A673 (cell line): Measurements from ENCODE around the gene TAC3. TPM values are rescaled to one million over a fixed set of nuclear protein-coding genes. Genes with fewer than 3 reads are reported as not detected.
"Not testable (repeated sequence)": the region's sequence is repeated elsewhere in the genome, so short reads cannot be mapped to it uniquely, and the experiment has no call there.

Source experiments
- BruUV-seq: library from RNA; stranded (reverse); fragments of 400-500 nt; replicated peaks from 2 replicates; lab custom pipeline; 2021; lab: Mats Ljungman, UMichigan
- CTCF ChIA-PET: fragments of 300-600 bp; sonication (Branson Sonifier 250); formaldehyde crosslinking; loops from one replicate; lab custom pipeline; 2022; ENCODE audit warnings: antibody characterized with exemption; lab: Charles Lee
- POLR2A ChIA-PET: fragments of 300-600 bp; sonication (Branson Sonifier 250); formaldehyde crosslinking; loops from one replicate; lab custom pipeline; 2022; ENCODE audit warnings: antibody characterized with exemption; ENCODE audit not compliant: low non-redundant PET; lab: Charles Lee
- DNase-seq: peaks from one replicate; pipeline ENCODE4 v3.0.0-alpha.2; 2015; ENCODE audit warnings: low spot score
- H3K27ac ChIP-seq: fragments of 200-600 bp; sonication (generic); 2 replicates; pipeline ENCODE4 v1.5.1; 2016; ENCODE audit warnings: mixed run types, low read depth, mild to moderate bottlenecking, mixed read lengths, antibody characterized with exemption, low read length; ENCODE audit not compliant: poor library complexity, severe bottlenecking
- H3K27me3 ChIP-seq: fragments of 200-600 bp; sonication (generic); replicated peaks from 2 replicates; pipeline ENCODE4 v1.6.1; 2017; ENCODE audit warnings: mixed run types, low read depth, mild to moderate bottlenecking, mixed read lengths, antibody characterized with exemption, low read length; ENCODE audit not compliant: insufficient read depth, poor library complexity
- H3K36me3 ChIP-seq: fragments of 200-600 bp; sonication (generic); 2 replicates; pipeline ENCODE4 v1.6.1; 2016; ENCODE audit warnings: mixed run types, mild to moderate bottlenecking, mixed read lengths, antibody characterized with exemption, low read length; ENCODE audit not compliant: insufficient read depth, poor library complexity, severe bottlenecking
- H3K4me1 ChIP-seq: fragments of 200-600 bp; sonication (generic); 2 replicates; pipeline ENCODE4 v1.6.1; 2017; ENCODE audit warnings: mixed run types, mild to moderate bottlenecking, mixed read lengths, antibody characterized with exemption, low read length; ENCODE audit not compliant: insufficient read depth, poor library complexity, severe bottlenecking
- H3K4me3 ChIP-seq: fragments of 200-600 bp; sonication (generic); 2 replicates; pipeline ENCODE4 v1.5.1; 2016; ENCODE audit warnings: low read depth, mixed run types, mild to moderate bottlenecking, mixed read lengths, low read length; ENCODE audit not compliant: poor library complexity, severe bottlenecking
- H3K9me3 ChIP-seq: fragments of 200-600 bp; sonication (generic); 2 replicates; pipeline ENCODE4 v1.6.1; 2016; ENCODE audit warnings: mixed run types, low read depth, mild to moderate bottlenecking, mixed read lengths, antibody characterized with exemption, low read length; ENCODE audit not compliant: poor library complexity, severe bottlenecking
- CTCF ChIP-seq: fragments of 300-800, 200-600 bp; sonication (generic); conservative IDR thresholded peaks from 2 replicates; pipeline ENCODE4 v1.5.1; 2017; ENCODE audit warnings: low read depth, mild to moderate bottlenecking, antibody characterized with exemption, low read length, moderate library complexity, mixed read lengths
- EZH2 ChIP-seq: fragments of 200-600 bp; sonication (generic); IDR thresholded peaks from 2 replicates; pipeline ENCODE4 v1.6.1; 2017; ENCODE audit warnings: borderline replicate concordance, low read depth, mild to moderate bottlenecking, mixed read lengths, antibody characterized with exemption, low read length; ENCODE audit not compliant: poor library complexity, severe bottlenecking
- intact Hi-C: fragments of 100-400 bp; cut with micrococcal nuclease; formaldehyde crosslinking; loops from one replicate; pipeline ENCODE4 v1.10.0; 2022; ENCODE audit not compliant: unreplicated experiment
- total RNA-seq: library from RNA; stranded (reverse); gene quantifications from 2 replicates; pipeline ENCODE4 v1.2.3, GENCODE V29; 2021

The TAC3 gene
- total RNA-seq, 1 experiment from 2014 or later = not detected

- intact Hi-C loops = no loop called here
- TF ChIP-seq CTCF (no peak), EZH2 (no peak)
- no peak for DNase-seq
- Histone ChIP-seq H3K36me3 (no peaks in the 10 kb centered on the region), H3K4me3 (no peak overlapping the region), H3K27me3 (no peaks in the 10 kb centered on the region), H3K9me3 (no peaks in the 10 kb centered on the region), H3K4me1 (no peaks in the 10 kb centered on the region), H3K27ac (no peak overlapping the region)
- ChIA-PET CTCF (no interaction called here), POLR2A (no interaction called here)
- no TSS peak for BruUV-seq
Measured at GRCh38 chr12:57019983-57020719, 3.8 kb upstream of the TAC3 start.

GRCh38 chr12:57018906-57019305 lies 2.6 kb upstream of the TAC3 start:
- POLR2A ChIA-PET = no interaction called here
- no peak overlapping the region for H3K27ac ChIP-seq
- no peak for TF ChIP-seq CTCF
- TF ChIP-seq EZH2 = no peak
- no peaks in the 10 kb centered on the region for H3K36me3 ChIP-seq
- BruUV-seq = no TSS peak
- intact Hi-C loops = no loop called here
- H3K9me3 ChIP-seq = no peaks in the 10 kb centered on the region
- H3K27me3 ChIP-seq = peaks cover 4% of the 10 kb centered on the region
- H3K4me1 ChIP-seq = peaks cover 4% of the 10 kb centered on the region
- DNase-seq = no peak
- CTCF ChIA-PET = no interaction called here
- no peak overlapping the region for H3K4me3 ChIP-seq

DNA sequence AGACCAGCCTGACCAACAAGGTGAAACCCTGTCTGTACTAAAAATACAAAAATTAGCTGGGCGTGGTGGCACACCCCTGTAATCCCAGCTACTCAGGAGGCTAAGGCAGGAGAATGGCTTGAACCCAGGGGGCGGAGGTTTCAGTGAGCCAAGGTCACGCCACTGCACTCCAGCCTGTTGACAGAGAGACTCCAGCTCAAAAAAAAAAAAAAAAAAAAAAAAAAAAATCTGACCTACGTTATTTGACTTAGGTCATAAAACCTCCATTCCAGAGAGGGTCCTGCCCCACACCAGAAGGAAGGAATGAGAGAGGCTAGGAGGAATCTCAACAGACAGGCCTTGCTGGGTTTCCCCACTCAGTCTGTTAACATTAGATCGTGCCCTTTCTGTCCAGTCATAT lies 2.0 kb upstream of the TAC3 start:
- CTCF ChIA-PET, POLR2A ChIA-PET, H3K4me1 ChIP-seq, H3K4me3 ChIP-seq, H3K9me3 ChIP-seq, BruUV-seq, intact Hi-C loops, DNase-seq, H3K36me3 ChIP-seq, H3K27ac ChIP-seq, H3K27me3 ChIP-seq: not testable (repeated sequence)
